Measurements from ENCODE around the gene CALN1.
"Not testable (repeated sequence)": the region's sequence is repeated elsewhere in the genome, so short reads cannot be mapped to it uniquely, and the experiment has no call there.

Gene CALN1

DNA sequence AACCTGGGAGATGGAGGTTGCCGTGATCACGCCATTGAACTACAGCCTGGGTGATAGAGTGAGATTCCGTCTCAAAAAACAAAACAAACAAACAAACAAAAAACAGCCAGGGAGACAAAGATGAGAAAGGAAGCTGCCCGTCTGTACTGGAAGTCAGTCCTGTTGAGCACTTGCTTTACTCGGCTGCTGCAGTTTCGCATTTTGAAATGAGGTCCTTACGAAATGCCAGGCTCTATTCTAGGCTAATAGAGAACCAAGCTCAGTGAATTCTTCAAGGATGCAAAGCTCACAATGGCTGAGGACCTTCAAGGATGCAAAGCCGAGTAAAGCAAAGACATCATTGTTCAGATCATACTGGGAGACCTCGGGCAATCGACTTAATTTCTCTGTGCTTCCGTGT is 333.3 kb downstream of the CALN1 start:
- TF ChIP-seq, protein P1, sequence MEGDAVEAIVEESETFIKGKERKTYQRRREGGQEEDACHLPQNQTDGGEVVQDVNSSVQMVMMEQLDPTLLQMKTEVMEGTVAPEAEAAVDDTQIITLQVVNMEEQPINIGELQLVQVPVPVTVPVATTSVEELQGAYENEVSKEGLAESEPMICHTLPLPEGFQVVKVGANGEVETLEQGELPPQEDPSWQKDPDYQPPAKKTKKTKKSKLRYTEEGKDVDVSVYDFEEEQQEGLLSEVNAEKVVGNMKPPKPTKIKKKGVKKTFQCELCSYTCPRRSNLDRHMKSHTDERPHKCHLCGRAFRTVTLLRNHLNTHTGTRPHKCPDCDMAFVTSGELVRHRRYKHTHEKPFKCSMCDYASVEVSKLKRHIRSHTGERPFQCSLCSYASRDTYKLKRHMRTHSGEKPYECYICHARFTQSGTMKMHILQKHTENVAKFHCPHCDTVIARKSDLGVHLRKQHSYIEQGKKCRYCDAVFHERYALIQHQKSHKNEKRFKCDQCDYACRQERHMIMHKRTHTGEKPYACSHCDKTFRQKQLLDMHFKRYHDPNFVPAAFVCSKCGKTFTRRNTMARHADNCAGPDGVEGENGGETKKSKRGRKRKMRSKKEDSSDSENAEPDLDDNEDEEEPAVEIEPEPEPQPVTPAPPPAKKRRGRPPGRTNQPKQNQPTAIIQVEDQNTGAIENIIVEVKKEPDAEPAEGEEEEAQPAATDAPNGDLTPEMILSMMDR (conservative IDR thresholded peaks at IDR 0.05; ENCODE audit: low read depth, low read length): no peak
- H3K4me3 ChIP-seq (ENCODE audit: low read length): no peak overlapping the region

DNA sequence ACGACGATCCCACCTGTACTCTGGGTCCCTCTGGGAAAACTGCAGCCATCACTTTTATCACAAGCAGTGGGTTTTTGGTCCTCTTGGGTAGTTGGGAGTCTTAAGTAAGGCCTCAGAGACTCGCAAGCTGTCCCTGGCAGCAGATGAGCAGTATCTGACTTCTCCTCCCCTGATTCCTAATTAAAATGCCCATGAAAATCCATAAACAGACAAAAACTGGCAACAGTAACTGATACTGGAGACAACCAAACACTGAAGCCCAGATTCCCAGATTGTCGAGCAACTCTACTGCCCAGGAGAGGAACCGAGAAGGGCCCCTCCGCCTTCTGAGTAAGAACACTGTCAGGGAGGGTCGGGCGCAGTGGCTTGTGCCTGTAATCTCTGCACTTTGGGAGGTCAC is 333.8 kb downstream of the CALN1 start:
- no peak overlapping the region for H3K4me3 ChIP-seq (ENCODE audit: low read length)
- no peak for DNase-seq (ENCODE audit: low read depth)
- TF ChIP-seq, protein P1 (conservative IDR thresholded peaks at IDR 0.05; ENCODE audit: low read depth, low read length): no peak

More for the DNA sequence above, 333.3 kb downstream of the CALN1 start:
- DNase-seq (ENCODE audit: low read depth): no peak

DNA sequence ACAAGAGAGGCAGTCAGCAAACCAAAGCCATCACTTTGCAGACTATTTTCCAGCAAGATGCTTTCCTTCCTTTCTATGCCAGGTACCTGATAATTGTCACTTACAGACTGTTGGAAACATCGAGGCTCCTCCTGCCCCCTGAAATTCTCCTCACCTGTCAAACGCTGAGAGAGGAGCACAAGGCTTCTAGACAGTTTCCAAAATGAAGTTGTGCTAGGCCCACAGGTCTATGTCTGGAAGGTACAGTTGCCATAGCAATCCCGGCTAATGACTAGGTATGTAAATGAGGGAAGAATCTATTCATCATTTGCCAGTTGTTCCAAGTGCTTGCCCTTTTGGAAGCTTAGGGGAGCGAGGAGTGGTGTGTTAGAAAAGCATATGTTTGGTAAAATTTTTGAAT is 334.4 kb downstream of the CALN1 start:
- no peak overlapping the region for H3K4me3 ChIP-seq (ENCODE audit: low read length)
- no peak for DNase-seq (ENCODE audit: low read depth)
- TF ChIP-seq, protein P1 (conservative IDR thresholded peaks at IDR 0.05; ENCODE audit: low read depth, low read length): no peak

DNA sequence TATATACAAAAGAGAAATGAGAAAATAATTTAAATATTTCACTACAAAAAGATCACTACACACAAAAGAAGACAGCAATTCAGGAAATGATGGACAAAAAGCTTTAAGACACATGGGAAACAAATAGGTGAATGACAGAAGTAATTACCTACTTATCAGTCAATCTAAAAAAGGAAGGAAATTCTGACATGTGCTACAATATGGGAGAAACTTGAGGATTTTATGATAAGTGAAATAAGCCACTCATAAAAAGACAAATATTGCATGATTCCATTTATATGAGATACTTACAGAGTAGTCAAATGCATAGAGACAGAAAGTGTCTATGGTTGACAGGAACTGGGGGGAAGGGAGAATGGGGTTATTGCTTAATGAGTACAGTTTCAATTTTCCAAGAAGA is 339.2 kb downstream of the CALN1 start:
- TF ChIP-seq, protein P1 (conservative IDR thresholded peaks at IDR 0.05; ENCODE audit: low read depth, low read length): no peak
- no peak for DNase-seq (ENCODE audit: low read depth)
- no peak overlapping the region for H3K4me3 ChIP-seq (ENCODE audit: low read length)

DNA sequence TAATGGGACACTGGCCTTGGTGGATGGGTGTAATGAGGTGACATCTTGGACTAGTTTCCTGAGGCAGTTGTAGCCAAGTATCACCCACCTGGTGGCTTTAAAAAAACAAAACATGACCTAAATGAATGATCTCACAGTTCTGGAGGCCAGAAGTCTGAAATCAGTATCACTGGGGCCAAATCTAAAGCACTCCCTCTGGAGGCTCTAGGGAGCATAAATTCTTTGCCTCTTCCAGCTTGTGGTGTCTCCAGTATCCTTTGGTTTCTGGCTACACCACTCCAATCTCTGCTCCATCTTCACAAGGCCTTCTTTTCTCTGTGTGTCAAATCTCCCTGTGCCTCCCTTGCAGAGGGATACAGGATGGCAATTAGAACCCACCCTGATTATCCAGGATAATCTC is 342.9 kb downstream of the CALN1 start:
- no peak for DNase-seq (ENCODE audit: low read depth)
- TF ChIP-seq, protein P1 (conservative IDR thresholded peaks at IDR 0.05; ENCODE audit: low read depth, low read length): no peak
- no peak overlapping the region for H3K4me3 ChIP-seq (ENCODE audit: low read length)

DNA sequence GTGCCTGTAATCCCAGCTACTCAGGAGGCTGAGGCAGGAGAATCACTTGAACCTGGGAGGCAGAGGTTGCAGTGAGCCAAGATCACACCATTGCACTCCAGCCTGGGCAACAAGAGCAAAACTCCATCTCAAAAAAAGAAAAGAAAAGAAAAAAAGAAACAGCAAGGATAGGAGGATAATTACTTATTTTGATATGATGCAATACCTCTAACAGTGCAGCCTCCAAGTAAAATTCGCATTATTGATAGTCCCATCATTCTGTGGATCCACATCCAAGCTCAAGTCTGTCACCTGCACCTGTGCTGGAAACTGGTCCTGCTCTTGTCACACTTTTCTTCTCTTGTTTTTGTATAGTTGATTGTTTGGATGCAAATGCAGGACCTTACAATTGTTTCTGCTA is 346.4 kb downstream of the CALN1 start:
- not testable (repeated sequence) for DNase-seq (ENCODE audit: low read depth); H3K4me3 ChIP-seq (ENCODE audit: low read length)

DNA sequence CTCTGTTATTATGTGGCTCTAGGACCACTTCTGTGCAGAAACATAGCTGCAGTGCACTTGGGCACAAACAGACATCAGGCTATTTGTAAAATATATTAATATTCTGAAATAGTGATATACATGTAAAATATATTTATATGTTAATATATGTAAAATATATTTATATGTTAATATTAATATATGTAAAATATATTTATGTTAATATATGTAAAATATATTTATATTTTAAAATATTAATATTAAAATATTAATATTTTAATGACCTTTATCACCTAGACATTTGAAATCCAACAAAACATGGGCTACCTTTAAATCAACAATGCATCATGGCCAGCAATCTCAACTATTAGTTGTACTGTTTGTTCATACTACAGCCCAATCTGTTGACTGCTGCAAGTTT is 347.2 kb downstream of the CALN1 start:
- no peak overlapping the region for H3K4me3 ChIP-seq (ENCODE audit: low read length)
- DNase-seq (ENCODE audit: low read depth): no peak
- TF ChIP-seq, protein P1 (conservative IDR thresholded peaks at IDR 0.05; ENCODE audit: low read depth, low read length): no peak

DNA sequence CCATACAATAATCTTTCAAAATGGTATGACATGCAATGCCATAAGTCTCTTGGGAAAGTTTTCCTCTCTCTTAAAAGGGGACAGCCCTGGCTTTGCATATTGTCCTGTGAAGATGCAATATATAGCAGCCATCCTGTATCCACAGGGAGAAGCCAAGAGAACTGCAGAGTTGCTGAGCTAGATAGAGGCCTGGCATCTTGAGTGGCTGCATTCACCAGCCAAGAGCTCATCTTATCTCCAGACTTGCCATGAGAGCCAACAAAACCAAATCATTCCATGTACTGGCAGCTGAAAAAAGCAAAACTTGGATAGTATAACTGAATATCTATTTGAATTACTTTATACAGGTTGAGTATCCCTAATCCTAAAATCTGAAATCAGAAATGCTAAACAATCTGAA is 348.8 kb downstream of the CALN1 start:
- DNase-seq (ENCODE audit: low read depth): no peak
- H3K4me3 ChIP-seq (ENCODE audit: low read length): no peak overlapping the region
- TF ChIP-seq, protein P1 (conservative IDR thresholded peaks at IDR 0.05; ENCODE audit: low read depth, low read length): no peak

All from retinal pigment epithelial cell (primary cell).